GM19043 (cell line): ENCODE results near the gene TBXAS1.

ENCODE experiments used
- ATAC-seq: cut with Tn5 transposase; IDR thresholded peaks from one replicate; pipeline ENCODE4 v1.9.1; 2021; ENCODE audit warnings: low read depth; ENCODE audit not compliant: unreplicated experiment

The TBXAS1 gene

DNA sequence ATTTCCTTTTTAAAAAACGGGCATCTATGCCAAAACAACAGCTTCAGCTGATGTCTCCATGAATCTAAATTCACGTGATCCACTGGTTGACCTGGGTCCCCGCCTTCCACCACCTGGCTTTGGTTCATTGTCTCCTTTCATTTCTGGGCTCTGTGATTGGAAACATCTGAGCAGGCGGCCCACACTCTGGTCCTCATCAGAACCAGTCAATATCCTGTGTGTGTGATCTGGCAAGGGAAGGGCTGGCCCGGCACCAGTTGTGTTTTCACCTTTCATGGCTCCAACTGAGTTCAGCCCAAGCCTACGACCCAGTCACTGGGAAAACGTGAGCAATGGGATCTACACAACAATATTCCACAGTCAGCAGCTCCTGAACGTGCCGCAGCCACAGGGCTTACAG is 187.5 kb downstream of the TBXAS1 start:
- ATAC-seq: no peak

DNA sequence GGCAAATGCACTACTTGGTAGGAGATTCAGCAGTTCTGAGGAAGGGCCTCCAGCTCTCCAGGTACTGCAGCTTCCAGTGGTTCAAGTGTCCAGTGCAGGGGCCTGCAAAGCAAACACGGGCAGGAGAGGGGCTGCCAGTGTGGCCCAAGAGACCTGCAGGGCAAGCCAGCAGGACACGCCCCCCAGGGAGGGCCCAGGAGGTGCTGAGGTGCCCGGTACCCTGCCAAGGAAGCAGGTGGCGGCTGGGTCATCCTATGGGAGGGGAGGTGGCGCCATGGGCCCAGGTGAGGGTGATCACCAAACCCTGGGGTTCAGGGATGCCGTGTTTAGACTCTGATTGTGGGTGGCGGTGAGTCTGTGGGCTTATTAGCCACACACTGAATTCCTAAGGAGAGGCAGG is 188.0 kb downstream of the TBXAS1 start:
- ATAC-seq: no peak

DNA sequence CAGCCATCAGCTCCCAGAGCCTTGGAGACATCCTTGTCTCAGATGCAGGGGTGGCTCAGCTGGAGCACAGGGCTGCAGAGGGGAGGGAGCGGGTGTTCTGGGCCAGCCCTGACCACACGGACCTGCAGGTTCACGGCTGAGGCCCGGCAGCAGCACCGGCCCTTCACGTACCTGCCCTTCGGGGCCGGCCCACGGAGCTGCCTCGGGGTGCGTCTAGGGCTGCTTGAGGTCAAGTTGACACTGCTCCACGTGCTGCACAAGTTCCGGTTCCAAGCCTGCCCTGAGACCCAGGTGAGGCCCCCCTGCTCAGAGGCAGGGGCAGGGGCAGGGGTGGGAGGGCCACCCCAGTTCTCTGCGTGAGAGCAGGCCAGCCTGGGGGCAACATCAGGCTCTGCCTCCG is 188.5 kb downstream of the TBXAS1 start:
- ATAC-seq: no peak

DNA sequence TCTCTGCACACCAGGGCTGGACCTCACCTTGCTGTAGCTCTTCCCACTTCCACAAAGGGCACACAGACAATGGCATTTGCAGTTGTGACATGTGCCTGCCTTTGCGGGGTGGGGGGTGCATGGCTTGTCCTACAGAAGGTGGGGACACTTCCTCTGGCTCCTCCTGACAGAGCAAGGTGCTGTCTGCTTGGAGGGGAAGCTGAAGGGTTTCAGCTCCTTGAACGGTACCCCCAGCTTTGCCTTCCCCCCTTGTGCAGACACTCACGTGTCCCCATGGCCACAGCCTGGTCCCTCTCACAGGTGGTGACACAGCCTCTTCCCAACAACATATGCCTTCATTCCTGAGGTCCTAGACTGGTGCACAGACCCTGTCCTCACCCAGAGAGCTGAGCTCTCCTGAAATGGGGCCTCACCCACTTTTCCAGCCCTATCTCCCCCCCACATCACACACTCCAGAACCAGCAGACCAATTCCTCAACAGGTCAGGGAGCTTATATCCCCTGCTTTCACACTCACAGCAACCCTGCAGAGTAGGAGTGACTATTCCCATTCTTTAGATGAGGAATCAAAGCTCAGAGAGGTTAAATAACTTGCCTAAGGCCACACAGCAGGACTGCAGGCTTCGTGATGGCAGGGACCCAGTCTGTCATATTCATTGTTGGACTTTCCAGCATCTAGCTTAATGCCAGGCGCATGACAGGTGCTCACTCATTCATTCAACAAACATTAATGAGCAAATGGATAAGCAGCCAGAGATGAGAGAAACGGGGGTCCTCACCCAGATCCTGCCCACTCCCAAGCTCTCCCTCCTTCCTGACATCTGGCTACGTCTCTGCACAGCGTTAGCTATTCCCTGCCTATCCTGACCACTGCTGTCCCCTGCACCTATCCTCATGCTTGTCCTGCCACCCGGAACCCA is 189.3 kb downstream of the TBXAS1 start:
- ATAC-seq: no peak

DNA sequence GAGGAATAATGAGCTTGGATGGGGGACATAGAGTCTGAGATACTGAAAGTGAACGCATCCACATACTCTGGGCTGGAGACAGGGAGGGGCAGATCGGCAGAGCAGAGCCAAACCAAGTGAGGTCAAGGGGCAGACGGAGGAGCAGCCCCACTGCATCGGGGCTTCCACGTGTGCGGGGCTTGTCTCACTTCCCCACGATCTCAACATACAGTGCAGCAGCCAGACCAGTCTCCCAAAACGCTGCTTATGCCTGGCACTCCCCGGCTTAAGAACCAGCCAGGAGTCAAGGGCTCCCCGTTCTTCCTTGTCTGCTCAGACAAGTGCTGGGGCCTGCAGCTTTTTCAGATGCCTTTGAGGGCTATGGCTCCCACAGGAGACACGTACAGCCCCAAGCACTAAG is 190.1 kb downstream of the TBXAS1 start:
- no peak for ATAC-seq

DNA sequence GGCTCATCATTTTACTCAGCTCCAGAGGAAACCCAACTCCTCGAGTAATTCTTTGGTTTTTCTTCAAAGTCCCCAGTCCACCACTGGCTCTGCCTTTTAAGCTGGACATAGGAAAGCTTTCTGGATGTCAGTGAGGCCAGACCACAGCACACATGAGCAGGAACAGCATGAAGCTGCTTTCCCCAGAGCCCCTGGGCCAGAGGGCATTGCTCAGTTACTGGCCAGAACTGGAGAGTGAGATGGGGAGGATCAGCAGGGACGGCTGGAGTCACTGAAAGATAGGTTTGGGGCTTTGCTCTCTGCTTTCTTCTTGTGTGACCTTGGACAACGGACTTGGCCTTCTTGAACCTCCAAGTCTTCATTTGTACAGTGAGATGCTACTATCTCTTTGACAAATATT is 190.5 kb downstream of the TBXAS1 start:
- ATAC-seq: no peak

DNA sequence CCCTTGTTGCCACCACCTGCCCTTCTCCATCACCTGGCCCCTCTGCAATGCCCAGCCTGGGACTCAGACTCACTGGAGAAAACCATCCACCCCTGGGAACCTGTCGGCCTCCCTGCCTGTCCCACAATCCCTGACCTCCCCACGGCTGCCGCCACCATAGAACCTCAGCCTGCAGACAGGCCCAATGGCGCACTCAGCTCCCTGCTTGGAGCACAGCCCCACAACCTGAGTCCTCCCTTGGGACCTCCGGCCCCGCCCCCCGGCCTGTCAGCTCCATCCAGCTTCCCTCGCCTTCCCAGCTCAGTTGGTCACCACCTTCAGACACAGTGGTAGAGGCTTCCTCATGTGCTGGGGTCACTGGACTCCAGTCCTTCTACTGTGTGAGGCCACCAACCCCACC is 192.5 kb downstream of the TBXAS1 start:
- no peak for ATAC-seq

DNA sequence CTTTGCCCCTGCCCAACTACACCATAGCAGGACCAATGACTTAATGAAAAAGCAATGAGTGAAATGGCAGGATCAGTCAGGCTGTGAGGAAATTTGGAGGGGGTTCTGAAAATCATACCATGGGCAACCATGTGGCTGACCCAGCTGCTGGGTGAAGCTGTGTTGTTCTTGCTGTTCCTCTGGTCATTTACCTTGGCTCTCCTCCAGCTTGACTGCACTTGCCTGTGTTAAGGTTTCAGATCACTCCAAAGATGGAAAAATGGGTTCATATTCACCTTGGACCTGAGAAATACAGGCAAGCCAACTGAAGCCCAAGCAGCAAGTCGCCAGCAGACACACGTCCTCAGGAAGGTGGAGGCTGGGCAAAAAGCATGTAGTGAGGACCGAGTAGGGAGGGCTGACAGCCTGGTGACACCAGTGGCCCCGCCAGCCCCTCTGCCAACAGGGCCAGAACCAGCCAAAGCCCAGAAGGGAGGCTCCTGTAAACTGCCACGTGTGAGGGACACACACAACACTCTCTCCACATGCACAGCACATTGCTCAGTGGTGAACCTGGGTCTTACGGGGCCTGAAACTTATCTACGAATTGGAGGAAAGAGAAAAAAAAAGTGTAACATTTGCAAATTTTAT is 193.6 kb downstream of the TBXAS1 start:
- no peak for ATAC-seq

DNA sequence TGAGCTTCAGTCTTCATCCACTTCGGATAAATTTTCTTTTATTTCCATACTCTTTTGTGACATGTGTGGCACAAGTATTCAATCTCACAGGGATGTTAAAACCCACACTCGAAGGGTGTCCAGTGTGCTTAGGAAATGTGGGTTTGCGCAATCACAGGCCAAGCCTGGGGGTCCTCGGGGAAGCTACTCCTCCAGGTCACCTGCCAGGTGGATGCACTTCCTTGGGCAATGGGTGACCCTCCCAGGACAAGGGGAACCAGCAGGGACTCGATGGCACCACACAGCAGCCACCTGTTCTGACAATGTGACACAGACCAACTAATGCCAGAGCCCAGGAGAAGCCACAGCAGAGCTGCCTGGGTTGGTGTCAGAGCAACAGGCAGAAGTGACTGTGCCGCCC is 194.7 kb downstream of the TBXAS1 start:
- ATAC-seq: no peak

DNA sequence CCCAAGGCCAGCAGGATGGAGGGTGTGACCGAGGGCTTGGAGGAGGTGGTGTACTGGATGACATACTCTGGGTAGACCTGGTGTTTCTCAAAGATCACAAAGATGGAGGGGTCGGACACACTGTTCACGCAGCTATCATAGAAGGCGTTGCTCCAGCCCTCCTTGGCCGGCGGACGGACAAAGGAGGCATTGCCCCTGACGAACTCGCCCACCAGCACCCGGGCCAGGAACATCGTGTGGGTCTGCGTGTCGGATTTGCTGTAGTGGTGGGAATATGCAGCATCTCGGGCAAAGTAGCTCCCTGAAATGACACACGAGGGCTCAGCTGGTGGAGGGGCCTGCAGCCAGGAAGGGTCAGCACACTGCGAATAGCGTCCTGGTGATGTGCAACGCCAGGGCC is 195.5 kb downstream of the TBXAS1 start:
- no peak for ATAC-seq

DNA sequence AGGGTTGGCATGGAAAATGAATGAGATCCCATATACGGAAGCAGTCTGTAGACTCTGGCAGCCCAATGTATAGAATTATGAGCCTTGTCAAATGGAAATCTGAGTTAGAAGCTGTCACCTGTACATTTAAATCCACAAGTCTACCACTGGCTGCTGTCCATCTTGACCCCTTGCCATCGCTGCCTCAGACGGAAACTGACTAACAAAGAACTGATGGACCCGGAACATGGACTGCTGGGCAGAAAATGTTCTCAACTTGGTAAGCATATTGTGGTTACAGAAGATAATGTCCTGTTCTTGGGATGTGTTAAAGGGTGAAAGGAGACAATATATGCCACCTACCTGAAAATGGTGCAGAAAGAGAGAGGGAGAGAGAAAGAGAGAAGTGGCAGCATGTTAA is 196.2 kb downstream of the TBXAS1 start:
- no peak for ATAC-seq

DNA sequence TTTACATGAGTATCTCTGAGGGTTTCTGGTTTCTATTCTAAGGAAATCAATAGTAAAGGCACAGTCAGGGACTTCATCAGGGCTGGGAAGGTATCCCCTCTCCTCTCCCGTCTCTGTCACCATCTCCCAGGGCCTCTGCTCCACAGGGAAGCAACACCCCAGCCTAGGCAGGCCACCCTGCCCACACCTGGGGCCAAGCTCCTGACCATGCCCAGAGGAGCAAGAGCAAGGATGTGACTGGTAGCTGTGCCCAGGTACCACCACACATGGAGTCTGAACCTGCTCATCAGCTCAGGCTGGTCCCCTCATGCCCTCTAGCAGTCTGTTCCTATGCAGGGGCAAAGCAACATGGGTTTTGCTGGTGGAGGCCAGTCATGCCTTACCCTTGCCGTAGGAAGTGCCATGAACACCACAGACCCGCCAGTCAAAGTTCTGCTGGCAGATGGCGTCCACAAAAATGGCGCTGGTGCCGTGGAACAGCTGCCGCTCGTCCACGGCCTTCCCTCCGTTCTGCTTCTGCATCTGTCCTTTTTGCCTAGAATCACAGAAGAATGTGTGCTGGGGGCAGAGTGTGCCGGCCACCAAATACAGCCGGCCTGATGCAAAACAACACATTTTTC is 196.9 kb downstream of the TBXAS1 start:
- ATAC-seq: no peak

DNA sequence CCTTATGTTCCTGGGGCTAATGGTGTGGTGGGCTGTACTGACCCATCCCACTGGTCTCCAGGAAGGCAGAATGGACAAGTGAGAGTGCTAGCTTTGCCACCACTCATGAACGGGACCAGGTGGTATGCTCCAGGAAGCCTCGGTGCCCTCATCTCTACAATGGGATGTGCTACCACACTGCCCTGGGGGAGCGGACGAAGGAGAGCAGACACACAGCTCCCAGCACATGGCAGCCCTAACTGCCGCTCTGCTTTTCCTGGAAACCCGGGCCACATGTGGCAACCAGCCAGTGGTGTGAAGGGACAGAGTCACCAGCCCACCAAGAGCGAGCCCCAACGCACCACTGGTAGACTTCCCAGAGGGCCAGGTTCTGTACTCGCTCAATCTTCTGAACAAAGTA is 197.9 kb downstream of the TBXAS1 start:
- ATAC-seq: no peak

DNA sequence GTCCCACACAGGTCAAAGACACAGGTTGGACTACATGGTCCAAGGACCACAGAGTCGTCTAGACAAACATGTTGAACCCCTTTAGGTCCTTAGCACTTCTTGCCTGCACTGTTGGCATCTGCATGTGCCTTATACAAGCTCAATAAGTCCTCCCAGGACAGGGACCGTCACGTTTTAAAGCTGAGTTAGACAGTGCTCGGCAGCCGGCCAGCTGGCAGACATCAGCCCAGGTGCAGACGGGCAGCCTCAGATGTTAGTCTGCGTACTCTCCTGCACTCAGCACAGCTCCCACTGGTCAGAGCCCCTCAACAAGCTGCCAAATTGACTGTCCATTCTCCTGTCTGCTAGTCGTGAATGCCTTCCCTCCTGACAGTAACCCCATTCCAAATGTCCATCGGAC is 198.8 kb downstream of the TBXAS1 start:
- ATAC-seq: no peak

DNA sequence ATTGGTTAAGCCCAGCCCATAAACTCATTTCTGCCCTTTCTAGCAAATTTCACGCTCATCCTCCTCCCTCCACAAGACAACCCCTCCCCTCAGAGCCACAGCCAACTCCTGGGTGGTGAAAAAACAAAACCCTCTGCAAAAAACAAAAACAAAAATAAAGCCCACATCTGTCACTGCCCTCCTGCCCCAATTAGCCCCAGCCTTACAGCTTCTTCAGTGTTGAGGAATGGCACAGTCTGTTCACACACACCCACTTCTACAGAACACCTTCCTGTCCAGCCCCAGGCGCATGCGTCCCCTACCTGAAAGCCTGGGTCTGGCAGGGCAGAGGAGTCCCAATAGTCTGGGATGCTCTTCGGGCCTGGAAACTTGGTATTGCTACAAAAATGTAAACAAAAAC is 199.2 kb downstream of the TBXAS1 start:
- no peak for ATAC-seq

DNA sequence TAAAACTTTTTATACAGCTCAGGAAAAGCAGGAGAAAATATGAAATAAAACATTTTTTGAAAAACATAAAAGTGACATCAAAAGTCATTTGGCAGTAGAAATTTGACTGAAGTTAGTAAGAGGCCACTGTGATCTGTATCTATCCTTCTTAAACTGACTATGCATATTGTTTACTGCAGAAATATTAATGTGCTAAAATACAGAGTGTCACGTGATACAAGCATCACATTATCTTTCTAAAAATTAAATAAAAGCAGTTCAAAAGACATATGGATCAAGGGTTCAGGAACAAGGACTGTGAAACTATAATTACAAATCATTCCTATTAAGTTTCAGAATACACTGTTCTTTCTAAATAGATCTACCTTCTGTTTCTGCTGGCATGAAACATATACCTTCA is 200.0 kb downstream of the TBXAS1 start:
- ATAC-seq: no peak

DNA sequence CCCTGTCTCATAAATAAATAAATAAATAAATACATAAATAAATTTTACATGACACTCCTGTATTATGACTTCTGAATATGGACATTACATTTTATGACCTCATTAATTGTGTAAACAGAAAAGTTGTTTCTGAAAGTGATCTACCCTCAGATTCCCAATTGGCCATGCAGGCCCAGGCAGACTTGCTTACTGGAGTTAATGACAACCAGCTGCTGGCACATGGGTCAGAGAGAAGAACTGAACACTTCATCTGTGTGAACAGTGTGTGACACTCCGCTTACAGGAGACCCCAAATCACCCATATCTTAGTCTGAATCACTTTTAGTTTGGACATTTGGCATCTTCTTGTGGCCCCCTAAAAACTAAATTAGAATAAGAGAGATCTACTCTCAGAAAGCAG is 202.3 kb downstream of the TBXAS1 start:
- ATAC-seq: no peak

DNA sequence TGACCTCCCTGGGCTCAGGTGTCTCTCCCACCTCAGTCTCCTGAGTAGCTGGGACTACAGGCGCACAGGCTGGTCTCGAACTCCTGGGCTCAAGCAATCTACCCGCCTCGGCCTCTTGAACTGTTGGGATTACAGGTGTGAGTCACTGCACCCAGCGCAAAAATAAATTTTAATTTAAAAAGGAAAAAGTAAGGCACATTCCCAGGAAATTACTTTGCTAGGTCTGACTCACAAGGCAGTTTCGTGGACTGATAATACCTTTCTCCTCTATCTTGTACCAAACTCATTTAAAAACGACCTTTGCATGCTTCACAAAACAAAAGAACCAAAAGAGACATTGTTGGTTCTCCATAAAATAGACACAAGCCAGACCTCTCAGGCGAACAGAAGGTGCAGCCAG is 204.0 kb downstream of the TBXAS1 start:
- no peak for ATAC-seq

DNA sequence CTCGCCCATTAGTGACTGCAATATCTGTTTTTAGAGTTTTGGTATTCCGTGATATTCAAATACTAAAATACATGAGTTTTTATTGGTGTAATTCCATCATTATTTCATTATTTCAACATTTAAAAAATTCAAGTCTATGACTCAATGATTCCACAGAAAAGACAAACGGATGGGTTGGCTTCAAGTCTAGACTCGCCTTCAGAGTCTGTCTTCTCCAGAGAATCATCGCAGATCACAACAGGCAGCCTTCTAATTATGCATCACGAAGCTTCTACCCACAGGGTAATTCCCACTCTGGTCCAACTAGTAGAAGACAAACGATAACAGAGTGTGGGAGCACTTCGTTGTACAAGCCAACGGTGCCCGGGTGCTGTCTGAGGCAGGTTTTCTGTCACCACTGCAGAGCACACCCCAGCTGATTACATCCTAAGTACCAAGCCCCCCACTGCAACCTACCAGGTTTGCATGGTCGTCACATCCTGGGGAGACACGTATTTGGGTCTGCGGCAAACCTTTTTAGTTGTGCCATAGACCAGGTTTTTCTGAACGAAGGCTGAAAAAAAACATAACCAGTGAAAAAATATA is 204.8 kb downstream of the TBXAS1 start:
- ATAC-seq: no peak

DNA sequence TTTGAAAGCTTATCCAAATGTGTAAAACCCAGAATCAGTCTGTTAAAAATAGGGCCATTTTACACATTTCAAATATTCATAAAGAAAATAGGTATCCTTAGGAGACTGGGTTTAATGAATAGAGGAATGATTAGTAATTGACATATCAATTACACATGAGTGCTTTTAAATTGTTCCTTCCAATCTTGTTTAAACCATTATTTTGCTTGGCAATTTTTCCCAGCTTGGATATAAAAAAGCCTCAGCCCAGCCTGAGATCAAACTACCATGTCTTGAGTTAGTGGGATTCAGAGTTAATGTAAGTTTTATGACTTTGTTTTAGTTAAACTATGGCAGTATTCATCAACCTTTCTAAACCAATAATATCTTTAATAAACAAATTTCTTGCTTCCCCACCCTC is 205.4 kb downstream of the TBXAS1 start:
- ATAC-seq: no peak

DNA sequence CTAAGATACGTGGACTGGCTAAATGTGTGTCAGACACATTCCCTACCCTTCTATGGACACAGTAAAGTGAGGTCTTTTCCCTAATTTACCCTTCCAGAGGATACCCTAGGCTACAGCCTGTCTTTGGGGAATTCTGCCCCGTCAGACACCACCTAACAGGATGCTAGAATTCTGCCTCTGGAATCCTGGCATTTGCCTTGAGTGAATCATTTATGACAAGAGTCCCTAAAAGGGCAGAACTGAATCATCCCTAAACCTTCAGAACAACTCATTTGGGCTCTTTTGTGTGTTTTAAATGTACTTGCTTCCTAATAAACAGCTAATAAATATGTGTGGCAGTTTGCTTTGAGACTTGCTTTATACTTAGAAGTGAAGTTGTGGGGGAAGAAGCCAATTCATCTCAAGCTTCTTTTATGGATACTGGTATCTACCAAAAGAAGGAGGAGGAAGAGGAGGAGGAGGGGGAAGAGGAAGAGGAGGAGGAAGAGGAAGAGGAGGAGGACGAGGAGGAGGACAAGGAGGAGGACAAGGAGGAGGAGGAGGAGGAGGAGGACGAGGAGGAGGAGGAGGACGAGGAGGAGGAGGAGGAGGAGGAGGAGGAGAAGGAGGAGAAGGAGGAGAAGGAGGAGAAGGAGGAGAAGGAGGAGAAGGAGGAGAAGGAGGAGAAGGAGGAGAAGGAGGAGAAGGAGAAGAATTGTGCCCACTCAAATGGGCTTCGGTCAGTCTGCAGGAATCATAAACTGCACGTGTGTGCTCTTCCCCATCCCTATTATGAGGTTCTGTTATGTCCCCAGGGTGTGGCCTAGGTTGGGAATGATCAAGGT is 206.5 kb downstream of the TBXAS1 start:
- ATAC-seq: no peak
